Panc1 (cell line): Measurements from ENCODE around the gene HOXD13.

ENCODE experiments used
- CTCF ChIP-seq: fragments of 450-650 bp; IDR thresholded peaks from 2 replicates; pipeline ENCODE4 v1.5.1; 2017; ENCODE audit warnings: mild to moderate bottlenecking
- POLR2AphosphoS5 ChIP-seq: IDR thresholded peaks from 2 replicates; pipeline ENCODE4 v1.6.1; 2012; ENCODE audit warnings: mild to moderate bottlenecking, low read depth, low read length, moderate library complexity
- TCF7L2 ChIP-seq: IDR thresholded peaks from 2 replicates; pipeline ENCODE4 v1.6.1; 2011; ENCODE audit warnings: mild to moderate bottlenecking, low read depth, low read length, inconsistent platforms

- TF ChIP-seq CTCF: peak; percentile 96
- TF ChIP-seq POLR2AphosphoS5: no peak
- TF ChIP-seq TCF7L2: no peak
Observed at GRCh38 chr2:176096986-176097819, 4.7 kb downstream of the HOXD13 start.
